NCI-H1105 (cell line): ENCODE measurements around the gene SEPTIN6.

Experiments
- DNase-seq: peaks from one replicate; lab custom pipeline; 2025; lab: John Stamatoyannopoulos, UW

Gene SEPTIN6

GRCh38 chrX:119693040-119693995 is at the start of gene SEPTIN6:
SEPTIN6 (minus strand) TSS chrX:119693168; CDS start chrX:119693105, 63 bp downstream.
- DNase-seq, result peak; percentile 75

DNA sequence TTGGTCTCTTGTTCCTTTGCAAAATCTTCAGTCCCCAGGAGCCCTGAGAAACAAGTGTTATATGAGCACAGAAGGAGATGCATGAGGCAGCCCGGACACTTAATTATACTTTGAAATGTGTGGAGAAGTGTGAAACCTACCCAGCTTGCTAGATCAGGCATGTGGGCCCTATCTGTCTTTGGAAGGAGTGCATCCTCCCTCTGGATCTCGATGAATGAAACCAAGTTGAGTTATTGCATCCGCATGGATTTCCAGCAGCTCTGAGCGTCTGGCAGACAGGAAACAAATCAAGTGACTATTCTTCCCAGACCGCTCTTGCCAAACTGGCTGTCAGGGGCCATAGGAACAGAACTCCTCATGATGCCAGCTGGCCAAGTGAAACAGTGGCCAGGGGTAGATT is 45.8 kb upstream of the SEPTIN6 start:
- DNase-seq, result no peak

DNA sequence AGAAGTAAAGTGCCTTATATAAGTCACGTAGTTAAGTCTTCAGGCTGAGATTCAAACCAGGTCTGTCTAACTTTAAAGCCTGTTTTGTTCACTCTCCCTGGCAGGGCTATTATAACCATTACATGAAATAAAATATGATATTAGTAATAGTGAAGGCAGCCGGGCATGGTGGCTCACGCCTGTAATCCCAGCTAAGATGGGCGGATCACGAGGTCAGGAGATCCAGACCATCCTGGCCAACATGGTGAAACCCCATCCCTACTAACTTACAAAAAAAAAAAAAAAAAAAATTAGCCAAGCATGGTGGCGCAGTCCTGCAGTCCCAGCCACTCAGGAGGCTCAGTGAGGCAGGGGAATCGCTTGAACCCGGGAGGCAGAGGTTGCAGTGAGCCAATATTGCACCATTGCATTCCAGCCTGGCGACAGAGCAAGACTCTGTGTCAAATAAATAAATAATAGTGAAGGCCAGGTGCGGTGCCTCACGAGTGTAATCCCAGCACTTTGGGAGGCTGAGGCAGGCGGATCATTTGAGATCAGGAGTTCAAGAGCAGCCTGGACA is 43.3 kb upstream of the SEPTIN6 start:
- DNase-seq, result no peak

DNA sequence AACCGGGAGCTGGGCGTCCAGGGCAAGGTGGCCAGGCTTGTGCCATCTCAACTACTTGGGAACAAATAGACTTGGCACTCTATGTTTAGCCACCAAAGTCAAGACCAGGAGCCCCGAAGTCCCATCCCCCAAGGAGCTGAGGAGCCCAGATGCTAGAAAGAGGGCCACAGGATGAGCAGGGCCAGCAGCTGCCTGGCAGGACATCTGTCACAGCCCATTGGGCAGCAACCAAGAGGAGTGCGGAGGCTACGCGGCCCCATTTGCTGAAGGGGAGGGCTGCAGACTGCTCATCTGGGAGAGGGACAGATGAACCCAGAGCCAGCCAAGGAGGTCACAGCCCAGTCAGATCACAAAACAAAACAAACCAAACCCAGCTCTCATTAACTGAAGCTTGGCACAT is 42.5 kb upstream of the SEPTIN6 start:
- peak; percentile 33 for DNase-seq

GRCh38 chrX:119734897-119735339 is 42.0 kb upstream of the SEPTIN6 start:
- DNase-seq, result peak; percentile 71

DNA sequence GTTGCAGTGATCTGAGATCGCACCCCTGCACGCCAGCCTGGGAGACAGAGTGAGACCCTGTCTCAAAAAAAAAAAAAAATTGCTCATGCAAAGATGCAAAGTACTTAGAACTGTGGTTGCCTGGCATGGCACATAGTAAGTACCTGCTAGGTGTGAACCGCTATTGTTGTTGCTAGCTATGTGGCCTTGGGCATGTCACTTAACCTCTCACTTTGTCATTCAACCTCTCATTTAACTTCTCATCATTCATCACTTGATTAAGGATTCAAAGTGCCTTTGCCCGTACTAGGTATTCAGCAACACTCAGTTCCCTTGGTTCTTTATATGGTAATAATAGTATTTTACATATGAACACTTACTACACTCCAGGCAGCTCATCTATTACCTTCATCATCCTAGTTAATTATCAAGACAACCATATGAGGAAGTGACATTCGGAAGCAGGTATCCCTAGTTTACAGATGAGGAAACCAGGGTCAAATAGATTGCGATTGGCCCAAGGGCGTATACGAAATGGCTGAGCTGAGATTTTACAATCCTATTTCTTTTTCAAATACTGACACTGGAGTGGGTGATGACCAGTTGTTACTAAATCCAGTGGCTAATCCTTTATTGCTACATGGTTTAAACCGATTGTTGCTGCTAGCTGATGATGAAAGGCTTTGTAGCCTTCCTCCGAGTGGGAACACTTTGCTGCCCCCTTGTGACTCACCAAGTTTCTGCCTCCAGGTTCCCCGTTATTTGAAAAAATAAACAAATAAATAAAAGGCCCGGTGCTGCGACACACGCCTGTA is 36.6 kb upstream of the SEPTIN6 start:
- DNase-seq, result peak; percentile 0

DNA sequence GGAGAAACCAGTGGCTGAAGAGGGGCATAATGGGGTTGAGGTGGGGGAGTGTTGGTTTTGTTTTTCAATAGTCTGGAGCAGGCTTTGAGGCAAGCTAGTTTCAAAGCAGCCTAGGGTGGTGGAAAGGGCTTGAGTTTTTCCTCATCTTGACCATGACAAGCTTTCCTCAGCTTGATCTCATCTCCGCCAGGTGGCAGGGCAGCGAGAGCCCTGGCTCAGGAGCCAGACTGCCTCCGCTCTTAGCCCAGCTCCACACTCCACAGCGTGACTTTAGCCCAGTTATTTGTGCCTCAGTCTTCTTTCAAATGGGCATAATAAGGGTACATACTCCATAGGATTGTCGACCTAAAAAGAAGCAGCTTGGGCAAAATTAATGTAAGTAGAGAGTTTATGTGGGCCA is 35.5 kb upstream of the SEPTIN6 start:
- no peak for DNase-seq

GRCh38 chrX:119726900-119727555 is 34.1 kb upstream of the SEPTIN6 start:
- no peak for DNase-seq

- DNase-seq, result no peak
Observed at GRCh38 chrX:119721926-119722325, 29.0 kb upstream of the SEPTIN6 start.

- DNase-seq, result no peak
Observed at GRCh38 chrX:119721487-119721886, 28.5 kb upstream of the SEPTIN6 start.

DNA sequence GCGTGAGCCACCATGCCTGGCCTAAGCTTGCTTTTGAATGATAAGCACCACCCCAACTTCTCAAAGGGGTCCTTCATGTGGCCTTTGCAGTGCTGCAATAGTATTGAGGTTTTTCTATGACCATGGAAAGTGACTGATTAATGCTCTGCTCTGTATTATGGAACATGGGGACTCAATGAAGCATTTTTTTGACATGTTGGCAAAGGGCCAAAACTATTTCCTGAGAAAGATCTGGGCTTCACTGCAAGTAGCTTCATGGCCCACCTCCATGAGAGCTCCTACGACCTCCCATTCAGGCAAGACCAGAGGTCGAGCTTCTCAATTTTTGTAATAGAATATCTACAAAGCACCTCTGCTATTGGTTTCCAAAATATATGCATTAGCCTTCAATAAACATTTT is 16.7 kb upstream of the SEPTIN6 start:
- no peak for DNase-seq

DNA sequence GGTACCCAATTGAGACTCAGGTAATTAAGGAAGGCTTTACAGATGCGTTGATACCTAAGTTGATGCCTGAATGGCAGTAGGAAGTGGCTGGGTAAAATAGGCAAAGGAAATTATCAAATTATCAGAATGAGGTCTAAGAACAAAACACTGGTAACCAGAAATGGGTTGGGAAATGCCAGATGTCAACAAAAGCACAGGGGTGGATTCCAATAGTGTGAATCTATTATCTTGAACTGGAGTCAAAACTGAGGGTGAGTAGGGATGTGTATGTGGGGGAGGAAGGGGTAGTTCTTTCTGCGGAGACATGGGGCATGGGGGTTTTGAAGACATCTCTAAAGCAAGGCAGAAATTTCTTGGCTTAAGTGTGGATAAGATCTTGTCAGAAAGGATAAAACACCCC is 16.0 kb upstream of the SEPTIN6 start:
- no peak for DNase-seq

GRCh38 chrX:119706616-119707015 is 13.6 kb upstream of the SEPTIN6 start:
- no peak for DNase-seq

DNA sequence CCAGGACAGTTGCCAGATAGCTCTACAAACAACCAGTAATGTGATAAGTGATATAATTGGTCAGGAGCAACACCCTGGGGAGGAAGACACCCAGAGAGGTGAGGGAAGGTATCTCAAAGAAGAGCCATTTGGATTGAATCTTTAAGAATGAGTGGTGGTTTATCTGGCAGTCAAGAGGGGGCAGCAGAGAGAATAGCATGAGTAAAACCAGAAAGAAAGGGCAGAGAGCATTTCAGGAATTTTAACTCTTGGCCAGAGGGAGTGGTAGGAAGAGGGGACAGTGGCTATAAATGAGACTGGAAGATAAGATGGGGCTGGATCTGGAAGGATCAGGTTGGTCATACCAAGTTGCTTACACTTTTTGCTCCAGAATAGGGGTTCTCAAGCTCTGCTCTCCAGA is 5.9 kb upstream of the SEPTIN6 start:
- DNase-seq, result no peak

- no peak for DNase-seq
Observed at GRCh38 chrX:119696251-119696890, 3.4 kb upstream of the SEPTIN6 start.

DNA sequence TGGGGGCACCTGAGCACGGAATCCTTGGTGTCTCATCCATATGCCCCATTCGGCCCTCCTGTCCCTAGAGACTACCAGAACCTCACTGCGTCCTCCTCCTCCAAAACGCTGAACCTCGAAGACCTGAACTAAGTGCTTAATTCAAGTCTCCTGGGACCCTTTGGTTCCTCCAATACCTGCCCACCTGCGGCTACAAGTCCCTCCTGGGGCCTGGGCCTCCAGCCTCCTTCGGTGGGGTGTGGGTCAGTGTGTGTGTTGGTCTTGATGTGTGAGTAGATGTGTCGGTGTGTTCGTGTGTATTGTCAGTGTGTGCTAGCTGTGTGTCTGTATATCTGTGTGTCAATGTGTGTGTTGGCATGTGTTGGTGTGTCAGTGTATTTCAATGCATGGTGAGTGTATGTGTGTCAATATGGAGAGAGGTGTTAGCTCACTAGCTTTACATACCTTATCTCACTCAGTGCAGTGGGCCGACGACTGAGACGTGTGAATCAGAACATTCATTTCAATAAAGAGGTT is 2.6 kb upstream of the SEPTIN6 start:
- DNase-seq, result no peak

GRCh38 chrX:119694601-119695534 is 1.9 kb upstream of the SEPTIN6 start:
- no peak for DNase-seq

DNA sequence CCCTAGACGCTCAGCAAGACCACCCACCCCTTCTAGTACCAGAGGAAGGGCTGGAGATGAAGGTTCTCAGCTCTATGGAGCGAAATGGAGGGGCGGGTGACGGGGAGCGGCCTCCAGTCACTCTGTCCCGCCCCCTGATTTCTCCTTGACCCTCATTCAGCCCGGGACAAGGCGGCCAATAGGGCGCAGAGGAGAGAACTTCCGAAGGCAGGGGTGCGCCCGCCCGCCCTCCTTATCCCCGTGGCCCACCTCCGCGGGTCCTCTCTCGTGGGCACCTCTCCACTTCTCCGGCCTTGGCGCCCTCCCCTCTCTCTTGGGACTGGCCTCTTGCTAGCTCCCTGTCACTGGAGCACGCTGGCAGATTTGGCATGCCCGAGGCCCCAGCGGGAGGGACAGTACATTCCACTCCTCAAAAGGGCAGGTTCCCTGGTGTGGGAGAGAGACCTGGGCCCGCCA is 1.1 kb upstream of the SEPTIN6 start:
- DNase-seq, result no peak

DNA sequence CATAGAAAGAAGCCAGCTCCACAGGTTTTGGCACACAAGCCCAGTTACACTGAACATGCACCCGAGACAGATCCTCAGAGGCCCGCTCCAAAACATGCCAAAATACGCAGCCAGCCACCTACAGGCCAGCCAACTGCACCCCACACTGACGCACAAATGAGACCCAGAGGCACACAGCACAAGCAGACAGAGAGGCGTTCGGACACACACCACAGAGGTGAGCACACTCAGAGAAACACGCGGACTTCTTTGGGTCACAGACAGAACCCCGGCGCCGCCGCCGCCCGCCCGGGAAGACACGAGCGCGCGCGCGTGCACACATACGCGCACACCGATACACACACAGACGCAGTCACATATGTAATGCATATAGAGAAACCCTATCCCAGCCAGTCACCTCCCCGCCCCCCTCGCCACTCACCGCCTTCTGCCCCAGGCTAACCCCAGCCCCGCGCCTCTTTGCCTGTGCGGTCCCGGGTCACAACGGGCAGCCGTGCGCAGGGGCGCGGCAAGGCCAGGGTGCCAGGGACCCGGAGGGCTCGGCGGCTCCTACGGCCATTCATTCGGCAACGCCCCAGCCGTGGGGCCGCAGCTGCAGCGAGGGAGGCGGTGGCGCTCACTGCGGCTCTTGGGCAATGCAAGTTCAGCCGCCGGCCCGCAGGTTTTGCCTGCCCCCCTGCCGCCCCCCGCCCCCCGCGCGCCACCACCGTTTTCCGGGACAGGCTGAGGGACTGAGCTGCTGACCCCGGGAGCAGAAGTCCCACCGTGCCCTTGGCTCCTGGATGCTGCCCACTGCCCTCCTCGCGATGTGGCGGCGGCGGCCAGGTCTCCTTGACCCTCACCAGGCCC is 553 bp downstream of the SEPTIN6 start:
- DNase-seq, result no peak
